Rectal smooth muscle tissue (tissue), 1 donor: ENCODE measurements around the gene MIPEP.

Experiments used
- H3K27ac ChIP-seq: one replicate; pipeline ENCODE4 v1.7.0; 2013; ENCODE audit warnings: low read depth, low read length, inconsistent platforms
- H3K27me3 ChIP-seq: one replicate; pipeline ENCODE4 v1.7.0; 2013; ENCODE audit warnings: low read length; ENCODE audit not compliant: control insufficient read depth, insufficient read depth
- H3K36me3 ChIP-seq: one replicate; pipeline ENCODE4 v1.7.0; 2013; ENCODE audit warnings: low read length; ENCODE audit not compliant: control insufficient read depth, insufficient read depth
- H3K4me1 ChIP-seq: one replicate; pipeline ENCODE4 v1.7.0; 2013; ENCODE audit warnings: low read length; ENCODE audit not compliant: control insufficient read depth, insufficient read depth
- H3K4me3 ChIP-seq: one replicate; pipeline ENCODE4 v1.7.0; 2013; ENCODE audit warnings: low read length
- H3K9ac ChIP-seq: one replicate; pipeline ENCODE4 v1.7.0; 2013; ENCODE audit warnings: low read length

The MIPEP gene

DNA sequence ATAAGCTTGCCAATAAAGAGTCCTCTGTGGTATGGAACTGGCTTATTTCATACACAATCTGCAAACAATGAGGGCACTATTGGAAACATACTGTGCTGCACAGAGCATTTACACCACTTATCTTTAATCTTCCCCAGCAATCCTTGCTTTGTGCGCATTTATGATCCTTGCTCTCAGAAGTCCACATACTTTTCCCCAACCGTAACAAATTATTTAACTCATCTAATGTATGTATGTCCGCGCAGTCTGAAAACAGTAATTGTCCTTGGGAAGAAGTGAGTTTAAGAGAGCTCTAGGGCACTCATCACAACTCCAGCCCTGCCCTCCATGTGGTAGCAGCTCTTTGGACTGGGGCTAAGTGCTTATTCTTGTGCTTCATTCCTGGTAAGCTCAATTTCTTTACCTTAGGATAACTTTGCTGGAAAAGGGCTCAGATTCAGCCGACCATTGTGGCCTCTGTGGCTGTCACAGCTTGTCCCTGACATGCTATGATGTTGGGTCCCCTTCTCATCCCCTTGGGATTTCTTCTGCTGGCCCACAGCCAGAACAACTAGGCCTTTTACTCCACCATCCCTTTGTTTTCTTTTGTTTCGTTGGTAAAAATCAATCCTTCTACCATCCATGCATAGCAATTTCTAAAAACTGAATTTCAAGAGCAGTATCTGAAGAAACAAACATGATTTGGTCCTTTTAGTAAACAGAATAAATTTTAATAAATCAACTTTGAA lies 166.3 kb downstream of the MIPEP start:
- Histone ChIP-seq H3K36me3 (no peaks in the 10 kb centered on the region), H3K9ac (no peak overlapping the region), H3K4me3 (no peak overlapping the region), H3K27me3 (no peaks in the 10 kb centered on the region), H3K4me1 (no peaks in the 10 kb centered on the region), H3K27ac (no peak overlapping the region)

DNA sequence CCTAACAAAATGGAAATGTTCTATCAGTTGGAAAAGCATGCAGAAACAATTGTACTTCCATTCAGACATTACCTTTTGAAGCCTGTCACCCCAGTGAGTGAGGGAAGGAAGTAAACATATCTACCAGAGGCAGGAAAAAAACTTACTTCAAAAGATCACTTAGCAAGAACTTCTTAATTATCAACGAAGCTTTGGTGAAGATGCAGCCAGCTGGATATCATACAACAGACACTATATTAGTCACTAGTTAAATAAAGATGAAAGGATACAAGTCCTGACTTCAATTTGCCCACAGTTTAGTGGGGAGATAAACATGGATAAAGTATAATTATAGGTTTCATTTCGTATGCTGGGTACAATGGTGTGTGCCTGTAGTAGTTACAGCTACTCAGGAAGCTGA lies 170.2 kb downstream of the MIPEP start:
- Histone ChIP-seq H3K36me3 (no peaks in the 10 kb centered on the region), H3K4me1 (no peaks in the 10 kb centered on the region), H3K4me3 (no peak overlapping the region), H3K9ac (no peak overlapping the region), H3K27ac (no peak overlapping the region), H3K27me3 (no peaks in the 10 kb centered on the region)

DNA sequence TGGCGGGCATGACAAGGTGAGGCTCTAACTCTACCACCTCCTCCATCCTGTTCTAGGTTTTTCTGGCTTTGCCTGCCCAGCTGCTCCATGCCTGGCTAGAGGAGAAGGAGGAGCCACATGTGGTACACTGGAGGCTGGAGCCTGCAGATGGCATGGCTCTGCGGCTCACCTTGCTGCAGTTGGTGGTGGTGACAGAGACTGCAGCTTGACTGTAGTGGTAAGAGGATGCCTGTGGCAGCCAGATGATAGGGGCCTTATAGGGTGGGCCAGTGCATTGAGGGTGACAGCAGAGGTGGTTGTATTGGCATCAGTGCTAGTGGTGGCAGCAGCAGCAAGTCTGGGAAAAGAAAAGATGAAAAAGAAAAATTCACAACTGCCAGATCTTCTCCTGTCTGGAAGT lies 172.8 kb downstream of the MIPEP start:
- no peak overlapping the region for H3K9ac ChIP-seq
- H3K27ac ChIP-seq, result no peak overlapping the region
- H3K4me3 ChIP-seq, result no peak overlapping the region
- no peaks in the 10 kb centered on the region for H3K27me3 ChIP-seq
- no peaks in the 10 kb centered on the region for H3K4me1 ChIP-seq
- H3K36me3 ChIP-seq, result no peaks in the 10 kb centered on the region

DNA sequence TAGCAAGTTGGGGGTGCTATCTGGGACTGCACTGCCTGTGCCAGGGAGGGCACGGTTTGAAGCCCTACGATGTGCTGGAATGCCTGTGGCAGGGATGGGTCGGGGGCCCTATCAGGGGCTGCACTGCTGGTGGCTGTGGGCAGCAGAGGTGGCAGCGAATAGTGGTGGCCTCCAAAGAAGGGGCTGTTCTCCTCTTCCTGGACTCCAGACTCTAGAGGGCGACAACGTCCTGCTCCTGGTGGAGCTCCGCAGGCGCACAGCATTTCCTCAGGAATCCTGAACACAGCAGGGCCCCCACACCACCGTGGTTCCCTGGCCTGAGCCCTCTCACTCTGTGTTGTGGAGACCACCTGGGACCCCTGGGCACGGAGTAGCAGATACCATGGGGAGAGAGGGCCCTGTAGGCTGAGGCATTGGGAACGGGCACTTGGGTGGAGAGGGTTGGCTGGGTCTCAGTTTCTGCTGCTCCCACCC lies 173.4 kb downstream of the MIPEP start:
- Histone ChIP-seq H3K36me3 (no peaks in the 10 kb centered on the region), H3K4me1 (no peaks in the 10 kb centered on the region), H3K9ac (no peak overlapping the region), H3K27ac (no peak overlapping the region), H3K27me3 (no peaks in the 10 kb centered on the region), H3K4me3 (no peak overlapping the region)

DNA sequence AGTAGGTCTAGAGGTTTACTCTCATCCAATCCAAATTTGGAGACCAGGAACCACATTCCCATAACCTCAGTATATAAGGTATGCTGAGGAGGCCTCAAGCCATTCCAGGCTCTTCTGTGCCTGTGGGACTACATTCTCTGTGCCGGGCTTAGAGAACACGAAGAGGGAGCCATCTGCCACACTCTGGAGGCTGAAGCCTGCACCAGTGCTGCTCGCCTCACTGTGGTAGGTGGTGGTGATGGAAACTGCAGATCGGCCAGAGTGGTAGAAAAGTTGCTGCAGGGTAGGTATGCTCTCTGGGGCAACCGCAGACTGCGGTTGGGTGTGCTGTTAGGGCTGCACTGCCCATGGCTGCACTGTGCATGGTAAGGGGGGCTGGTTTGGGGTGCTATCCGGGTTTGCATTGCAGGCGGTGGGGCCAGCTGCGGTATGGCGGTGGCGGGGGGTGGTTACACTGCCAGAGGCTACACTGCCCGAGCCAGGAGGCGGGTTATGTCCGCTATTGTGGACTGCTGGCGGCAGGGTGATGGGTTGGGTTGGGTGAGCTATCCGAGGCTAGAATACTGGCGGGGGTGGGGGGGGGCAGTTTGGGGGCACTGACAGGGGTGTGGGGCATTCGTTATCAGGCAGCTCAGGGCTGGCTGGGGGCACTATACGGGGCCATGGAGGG lies 174.0 kb downstream of the MIPEP start:
- no peak overlapping the region for H3K27ac ChIP-seq
- H3K9ac ChIP-seq, result no peak overlapping the region
- H3K4me1 ChIP-seq, result no peaks in the 10 kb centered on the region
- H3K27me3 ChIP-seq, result no peaks in the 10 kb centered on the region
- H3K4me3 ChIP-seq, result no peak overlapping the region
- no peaks in the 10 kb centered on the region for H3K36me3 ChIP-seq

DNA sequence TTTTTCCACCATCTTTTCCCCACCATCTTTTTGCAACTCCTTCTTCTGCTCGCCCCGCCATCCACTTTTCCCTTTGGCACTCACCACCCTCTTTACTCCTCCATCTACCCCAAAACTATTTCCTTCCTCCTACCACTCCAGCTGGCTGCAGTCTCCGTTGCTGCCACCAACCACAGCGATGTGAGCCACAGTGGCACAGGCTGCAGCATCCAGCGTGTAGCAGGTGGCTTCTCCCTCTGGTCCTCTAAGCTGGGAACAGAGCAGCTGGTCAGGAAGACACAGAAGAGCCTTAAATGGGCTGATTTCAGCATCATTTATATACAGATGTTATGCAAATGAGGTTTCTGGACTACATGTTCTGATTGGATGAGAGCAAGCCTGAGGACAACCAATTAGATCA lies 174.5 kb downstream of the MIPEP start:
- no peaks in the 10 kb centered on the region for H3K36me3 ChIP-seq
- H3K27ac ChIP-seq, result no peak overlapping the region
- H3K4me1 ChIP-seq, result no peaks in the 10 kb centered on the region
- no peaks in the 10 kb centered on the region for H3K27me3 ChIP-seq
- H3K4me3 ChIP-seq, result no peak overlapping the region
- no peak overlapping the region for H3K9ac ChIP-seq

DNA sequence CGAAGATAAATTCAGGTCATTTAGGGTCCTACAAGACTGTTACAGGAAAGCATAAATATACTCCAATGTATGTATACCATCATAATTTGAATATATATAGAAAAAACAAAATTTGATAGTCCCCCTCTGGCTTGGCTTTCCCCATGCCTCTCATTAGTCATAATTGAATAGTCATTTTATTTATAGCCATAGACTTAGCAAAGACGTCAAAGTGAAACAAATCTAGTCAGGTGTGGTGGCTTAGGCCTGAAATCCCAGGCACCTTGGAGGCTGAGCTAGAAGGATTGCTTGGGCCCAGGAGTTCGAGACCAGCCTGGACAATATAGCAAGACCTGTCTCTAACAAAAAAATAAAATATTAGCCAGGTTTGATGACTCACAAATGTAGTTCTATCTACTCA lies 177.8 kb downstream of the MIPEP start:
- H3K27ac ChIP-seq, result no peak overlapping the region
- H3K9ac ChIP-seq, result no peak overlapping the region

DNA sequence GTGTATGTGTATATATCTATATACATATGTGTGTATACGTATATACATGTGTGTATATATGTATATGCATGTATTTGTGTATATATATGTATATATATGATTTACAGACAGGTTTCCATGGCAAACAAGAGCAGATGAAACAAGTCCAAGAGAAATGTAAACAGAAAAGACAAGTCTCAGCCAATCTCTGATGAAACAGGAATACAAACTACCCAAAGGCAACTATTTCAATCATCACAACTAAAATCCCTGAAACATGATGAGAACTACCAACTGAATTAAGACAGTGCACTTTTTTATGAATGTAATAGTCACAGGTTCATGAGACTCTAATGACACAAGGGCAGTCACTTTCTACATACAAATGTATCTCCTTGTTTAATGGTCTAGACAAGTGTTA lies 178.8 kb downstream of the MIPEP start:
- H3K4me3 ChIP-seq, result no peak overlapping the region
- H3K27me3 ChIP-seq, result no peaks in the 10 kb centered on the region
- H3K36me3 ChIP-seq, result no peaks in the 10 kb centered on the region
- no peaks in the 10 kb centered on the region for H3K4me1 ChIP-seq
- H3K27ac ChIP-seq, result no peak overlapping the region
- H3K9ac ChIP-seq, result no peak overlapping the region

More for the DNA sequence above, 177.8 kb downstream of the MIPEP start:
- Histone ChIP-seq H3K4me1 (no peaks in the 10 kb centered on the region), H3K4me3 (no peak overlapping the region), H3K27me3 (no peaks in the 10 kb centered on the region), H3K36me3 (no peaks in the 10 kb centered on the region)

DNA sequence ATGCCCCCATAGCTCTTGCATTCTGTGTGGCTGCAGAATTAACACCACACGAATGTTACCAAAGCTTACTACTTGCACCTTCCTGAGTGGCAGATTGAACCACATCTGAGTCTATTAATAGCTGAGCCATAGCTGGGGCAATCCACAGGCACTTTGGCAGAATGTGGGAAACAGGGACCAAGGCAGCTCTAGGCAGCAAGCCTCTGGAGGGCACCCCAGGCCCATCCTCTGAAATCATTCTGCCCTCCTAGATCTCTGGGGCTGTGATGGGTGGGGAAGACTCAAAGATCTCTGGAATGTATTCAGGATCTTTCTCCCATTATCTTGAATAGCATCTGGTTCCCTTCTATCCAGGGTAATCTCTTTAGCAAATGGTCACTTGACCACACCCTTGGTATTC lies 179.7 kb downstream of the MIPEP start:
- Histone ChIP-seq H3K27me3 (no peaks in the 10 kb centered on the region), H3K4me3 (no peak overlapping the region), H3K27ac (no peak overlapping the region), H3K4me1 (no peaks in the 10 kb centered on the region), H3K9ac (no peak overlapping the region), H3K36me3 (no peaks in the 10 kb centered on the region)

DNA sequence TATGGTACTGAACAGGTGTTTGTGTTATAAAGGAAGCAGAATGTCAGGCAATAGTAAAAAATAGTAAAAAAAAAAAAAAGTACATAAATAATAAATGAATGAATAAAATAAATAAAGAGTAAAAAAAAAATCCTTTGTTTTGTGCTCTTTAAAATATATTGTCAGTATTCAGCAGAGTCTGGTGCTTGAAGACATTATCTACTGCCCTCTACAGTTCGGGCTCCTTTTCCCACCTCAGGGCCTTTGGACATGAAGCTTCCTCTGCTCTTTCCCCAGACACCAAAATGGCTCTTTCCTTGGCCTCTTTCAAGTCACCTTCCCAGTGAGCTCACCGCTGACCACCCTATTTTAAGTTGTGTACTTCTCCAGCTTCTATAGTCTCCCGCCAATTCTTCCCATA lies 181.5 kb downstream of the MIPEP start:
- H3K27me3 ChIP-seq, result no peaks in the 10 kb centered on the region
- H3K4me3 ChIP-seq, result no peak overlapping the region
- no peaks in the 10 kb centered on the region for H3K4me1 ChIP-seq
- no peak overlapping the region for H3K27ac ChIP-seq
- no peak overlapping the region for H3K9ac ChIP-seq
- no peaks in the 10 kb centered on the region for H3K36me3 ChIP-seq

DNA sequence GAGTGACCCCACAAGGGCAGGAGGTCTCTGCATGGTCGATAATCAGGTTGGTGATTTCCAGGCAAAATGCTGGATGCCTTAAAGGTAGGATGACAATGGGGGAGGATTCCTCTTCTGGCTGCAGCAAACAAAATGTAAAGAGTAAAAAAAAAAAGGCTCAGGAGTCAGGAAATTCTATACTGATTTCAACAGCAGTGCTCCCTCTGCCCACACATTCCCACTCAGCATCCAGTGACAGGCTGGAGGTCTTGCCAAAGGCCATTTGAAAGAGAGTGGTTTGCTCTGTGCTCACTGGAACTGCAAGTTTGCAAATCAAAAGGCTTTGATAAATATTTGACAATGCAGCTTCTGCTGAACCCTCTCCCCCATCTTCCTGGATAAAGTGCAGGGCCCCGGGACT lies 183.6 kb downstream of the MIPEP start:
- H3K36me3 ChIP-seq, result no peaks in the 10 kb centered on the region
- H3K4me1 ChIP-seq, result no peaks in the 10 kb centered on the region
- no peak overlapping the region for H3K9ac ChIP-seq
- no peak overlapping the region for H3K4me3 ChIP-seq
- H3K27ac ChIP-seq, result no peak overlapping the region
- H3K27me3 ChIP-seq, result no peaks in the 10 kb centered on the region

DNA sequence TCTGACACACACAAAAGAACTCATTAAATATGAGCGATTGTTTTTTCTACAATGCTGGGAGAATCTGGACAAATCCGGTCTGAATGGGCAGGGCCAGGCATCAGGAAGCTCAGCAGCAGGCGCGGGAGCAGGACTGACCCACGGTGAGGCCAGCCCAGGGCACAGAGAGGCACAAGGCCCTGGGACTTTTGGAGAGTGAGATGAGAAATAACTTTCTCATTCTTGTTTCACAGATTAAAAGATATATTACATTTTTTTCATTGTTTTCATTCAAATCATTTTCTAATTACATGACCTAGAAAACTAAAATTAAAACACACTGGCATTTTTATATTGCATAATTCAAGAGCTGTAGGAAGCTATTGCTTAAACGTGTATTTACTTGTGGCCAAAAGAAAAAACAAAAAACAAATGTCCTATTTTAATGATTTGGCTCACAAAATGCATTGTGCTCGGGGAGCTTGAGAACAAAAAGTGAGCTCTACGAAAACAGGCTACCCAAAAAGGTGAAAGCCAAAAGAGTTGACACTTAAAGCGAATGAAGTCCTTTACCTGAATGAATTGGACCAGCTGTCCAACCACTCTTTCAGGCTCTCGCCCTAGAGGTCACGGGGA lies 185.8 kb downstream of the MIPEP start:
- no peaks in the 10 kb centered on the region for H3K36me3 ChIP-seq
- no peaks in the 10 kb centered on the region for H3K4me1 ChIP-seq
- H3K4me3 ChIP-seq, result no peak overlapping the region
- no peak overlapping the region for H3K27ac ChIP-seq
- H3K9ac ChIP-seq, result no peak overlapping the region
- no peaks in the 10 kb centered on the region for H3K27me3 ChIP-seq
